Hepatocyte (in vitro differentiated cells): ENCODE measurements around the gene KCNK4.

Experiments used
- EZH2 ChIP-seq: fragments of 200-600 bp; sonication (generic); IDR thresholded peaks from 2 replicates; pipeline ENCODE4 v1.6.1; 2016; ENCODE audit warnings: antibody characterized with exemption, mild to moderate bottlenecking, borderline replicate concordance
- EZH2phosphoT487 ChIP-seq: fragments of 200-600 bp; sonication (generic); IDR thresholded peaks from one replicate; pipeline ENCODE4 v1.6.1; 2018; ENCODE audit warnings: antibody characterized with exemption, mild to moderate bottlenecking, low read depth, moderate library complexity; ENCODE audit not compliant: unreplicated experiment, severe bottlenecking
- TF ChIP-seq, protein P1 (sequence below): fragments of 200-600 bp; sonication (generic); IDR thresholded peaks from 2 replicates; pipeline ENCODE4 v1.5.1; 2016; ENCODE audit warnings: antibody characterized with exemption, mild to moderate bottlenecking; ENCODE audit not compliant: poor library complexity

GRCh38 chr11:64342869-64343745 lies 52.0 kb downstream of the KCNK4 start:
- TF ChIP-seq EZH2 (no peak), EZH2phosphoT487 (no peak)
- TF ChIP-seq, protein P1, sequence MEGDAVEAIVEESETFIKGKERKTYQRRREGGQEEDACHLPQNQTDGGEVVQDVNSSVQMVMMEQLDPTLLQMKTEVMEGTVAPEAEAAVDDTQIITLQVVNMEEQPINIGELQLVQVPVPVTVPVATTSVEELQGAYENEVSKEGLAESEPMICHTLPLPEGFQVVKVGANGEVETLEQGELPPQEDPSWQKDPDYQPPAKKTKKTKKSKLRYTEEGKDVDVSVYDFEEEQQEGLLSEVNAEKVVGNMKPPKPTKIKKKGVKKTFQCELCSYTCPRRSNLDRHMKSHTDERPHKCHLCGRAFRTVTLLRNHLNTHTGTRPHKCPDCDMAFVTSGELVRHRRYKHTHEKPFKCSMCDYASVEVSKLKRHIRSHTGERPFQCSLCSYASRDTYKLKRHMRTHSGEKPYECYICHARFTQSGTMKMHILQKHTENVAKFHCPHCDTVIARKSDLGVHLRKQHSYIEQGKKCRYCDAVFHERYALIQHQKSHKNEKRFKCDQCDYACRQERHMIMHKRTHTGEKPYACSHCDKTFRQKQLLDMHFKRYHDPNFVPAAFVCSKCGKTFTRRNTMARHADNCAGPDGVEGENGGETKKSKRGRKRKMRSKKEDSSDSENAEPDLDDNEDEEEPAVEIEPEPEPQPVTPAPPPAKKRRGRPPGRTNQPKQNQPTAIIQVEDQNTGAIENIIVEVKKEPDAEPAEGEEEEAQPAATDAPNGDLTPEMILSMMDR, result no peak
